ENCODE measurements around the gene ANGPTL4.

DNA sequence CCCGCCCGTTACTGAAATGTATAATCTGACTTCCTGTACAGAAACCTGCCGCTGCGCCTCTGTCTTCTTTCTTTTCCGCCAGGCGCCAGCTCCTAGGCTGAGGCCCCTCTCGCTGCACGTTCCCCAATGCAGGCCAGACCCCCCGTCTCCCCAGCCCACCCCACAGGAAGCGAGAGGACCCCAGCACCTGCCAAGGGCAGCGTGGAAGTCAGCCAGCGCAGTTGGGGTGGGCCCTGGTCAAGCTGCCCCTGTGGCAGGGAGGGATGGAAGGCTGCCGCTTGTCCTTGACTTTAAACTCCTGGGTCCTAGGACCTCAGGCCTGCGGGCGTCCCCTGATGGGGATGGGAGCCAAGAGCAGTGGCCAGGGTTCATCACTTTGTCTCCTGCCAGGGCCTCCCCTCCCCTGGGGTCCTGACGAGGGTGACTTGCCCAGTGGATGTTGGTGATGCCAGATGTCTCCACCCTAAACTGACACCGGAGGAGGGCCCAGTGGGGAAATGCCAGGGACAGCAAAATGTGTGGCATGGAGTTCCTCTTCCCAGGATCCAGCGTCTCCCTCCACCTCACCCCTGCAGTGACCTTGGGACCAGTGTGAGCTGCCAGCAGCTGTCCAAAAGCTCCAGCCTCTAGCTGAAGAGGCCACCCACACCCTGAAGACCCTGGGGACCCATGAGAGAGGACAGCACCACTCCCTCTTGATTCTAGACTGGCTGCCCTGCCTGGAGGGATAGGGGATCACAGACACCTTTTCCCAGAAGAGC, 40.6 kb downstream of the ANGPTL4 start:
- TF ChIP-seq, protein P1, sequence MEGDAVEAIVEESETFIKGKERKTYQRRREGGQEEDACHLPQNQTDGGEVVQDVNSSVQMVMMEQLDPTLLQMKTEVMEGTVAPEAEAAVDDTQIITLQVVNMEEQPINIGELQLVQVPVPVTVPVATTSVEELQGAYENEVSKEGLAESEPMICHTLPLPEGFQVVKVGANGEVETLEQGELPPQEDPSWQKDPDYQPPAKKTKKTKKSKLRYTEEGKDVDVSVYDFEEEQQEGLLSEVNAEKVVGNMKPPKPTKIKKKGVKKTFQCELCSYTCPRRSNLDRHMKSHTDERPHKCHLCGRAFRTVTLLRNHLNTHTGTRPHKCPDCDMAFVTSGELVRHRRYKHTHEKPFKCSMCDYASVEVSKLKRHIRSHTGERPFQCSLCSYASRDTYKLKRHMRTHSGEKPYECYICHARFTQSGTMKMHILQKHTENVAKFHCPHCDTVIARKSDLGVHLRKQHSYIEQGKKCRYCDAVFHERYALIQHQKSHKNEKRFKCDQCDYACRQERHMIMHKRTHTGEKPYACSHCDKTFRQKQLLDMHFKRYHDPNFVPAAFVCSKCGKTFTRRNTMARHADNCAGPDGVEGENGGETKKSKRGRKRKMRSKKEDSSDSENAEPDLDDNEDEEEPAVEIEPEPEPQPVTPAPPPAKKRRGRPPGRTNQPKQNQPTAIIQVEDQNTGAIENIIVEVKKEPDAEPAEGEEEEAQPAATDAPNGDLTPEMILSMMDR (IDR thresholded peaks at IDR 0.05 in 4 of 5, conservative IDR thresholded peaks at IDR 0.05 in 1 of 5), result no peak
- no peak for TF ChIP-seq POLR2A (IDR thresholded peaks at IDR 0.05)
